Measurements from ENCODE around the gene C1QA. TPM values are rescaled to one million over a fixed set of nuclear protein-coding genes. Genes with fewer than 3 reads are reported as not detected.

C1QA gene
- total and polyA plus RNA-seq, 12 donors, result 16.4 to 386 (median 34.6) TPM

DNA sequence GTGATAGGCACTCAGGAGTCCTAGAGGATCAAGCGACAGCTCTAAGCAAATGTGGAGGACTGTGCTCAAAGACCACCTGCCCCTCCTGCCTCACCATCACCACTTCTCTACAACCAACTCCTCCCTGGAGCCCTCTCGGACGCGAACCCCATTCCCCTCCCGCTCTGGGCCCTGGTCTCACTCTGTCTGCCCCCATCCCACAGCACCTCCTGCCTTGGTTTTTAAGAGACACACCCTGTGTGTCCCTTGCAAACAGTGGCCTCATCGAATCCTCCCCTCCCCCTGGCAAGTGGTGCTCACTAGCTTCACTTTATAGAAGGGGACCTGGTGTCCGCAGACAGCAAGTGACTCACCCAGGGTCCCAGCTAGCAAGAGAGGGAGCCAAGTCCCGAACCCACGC, 44.4 kb upstream of the C1QA start:
- Histone ChIP-seq H3K27me3 (peaks cover 0 to 55% (median 47%) of the 10 kb centered on the region in 7 donors), H3K9me3 (no peaks in the 10 kb centered on the region), H3K4me3 (no peak overlapping the region), H3K27ac (no peak overlapping the region), H3K36me3 (no peaks in the 10 kb centered on the region), H3K4me1 (no peaks in the 10 kb centered on the region)
- no peak for ATAC-seq
- 78 to 84% methylated on average over 9 of the region's 9 CpGs for WGBS, 2 donors
- intact Hi-C loops (cut with DNase I), result no loop called here
- DNase-seq, result no peak
- TF ChIP-seq CTCF (IDR thresholded peaks at IDR 0.05), result no peak

GRCh38 chr1:22592919-22593790, 43.3 kb upstream of the C1QA start:
- DNase-seq, result no peak
- intact Hi-C loops (cut with DNase I), result no loop called here

GRCh38 chr1:22594396-22594795, 42.0 kb upstream of the C1QA start:
- H3K9me3 ChIP-seq, result no peaks in the 10 kb centered on the region
- no peaks in the 10 kb centered on the region for H3K36me3 ChIP-seq
- no peak overlapping the region for H3K4me3 ChIP-seq
- no peak overlapping the region for H3K27ac ChIP-seq
- no peaks in the 10 kb centered on the region for H3K4me1 ChIP-seq
- DNase-seq (no peak), ATAC-seq (no peak)
- H3K27me3 ChIP-seq, result peaks cover 0 to 75% (median 51%) of the 10 kb centered on the region in 7 donors
- WGBS, 2 donors, result 67 to 73% methylated on average over 10 of the region's 10 CpGs
- TF ChIP-seq CTCF (IDR thresholded peaks at IDR 0.05), result no peak
- intact Hi-C loops (cut with DNase I), result no loop called here

More at GRCh38 chr1:22592919-22593790, 43.3 kb upstream of the C1QA start:
- Histone ChIP-seq H3K4me1 (no peaks in the 10 kb centered on the region), H3K4me3 (no peak overlapping the region), H3K36me3 (no peaks in the 10 kb centered on the region), H3K27ac (no peak overlapping the region), H3K9me3 (no peaks in the 10 kb centered on the region), H3K27me3 (peaks cover 0 to 63% (median 49%) of the 10 kb centered on the region in 7 donors)
- ATAC-seq, result no peak
- no peak for TF ChIP-seq CTCF (IDR thresholded peaks at IDR 0.05)
- WGBS, 2 donors, result 40 to 45% methylated on average over 37 to 38 of the region's 38 CpGs

- no peak overlapping the region for H3K4me3 ChIP-seq
- TF ChIP-seq CTCF (IDR thresholded peaks at IDR 0.05), result no peak
- H3K27ac ChIP-seq, result no peak overlapping the region
- H3K4me1 ChIP-seq, result no peaks in the 10 kb centered on the region
- no peaks in the 10 kb centered on the region for H3K9me3 ChIP-seq
- ATAC-seq (no peak), DNase-seq (no peak)
- H3K36me3 ChIP-seq, result no peaks in the 10 kb centered on the region
- intact Hi-C loops (cut with DNase I), result no loop called here
- H3K27me3 ChIP-seq, result peaks cover 0 to 78% (median 51%) of the 10 kb centered on the region in 7 donors
- 71 to 72% methylated on average over 7 of the region's 7 CpGs for WGBS, 2 donors
These were observed 41.3 kb upstream of the C1QA start for GRCh38 chr1:22595108-22595507.

Measured in heart right ventricle (tissue), 16 donors.